PC-3 (cell line): ENCODE results near the gene CAP2. TPM values are rescaled to one million over a fixed set of nuclear protein-coding genes. Genes with fewer than 3 reads are reported as not detected.

Source experiments
- ATAC-seq: fragments of 200-7000 bp; cut with Tn5 transposase; 2 replicates; pipeline ENCODE4 v1.9.1; 2020; ENCODE audit warnings: mild to moderate bottlenecking, moderate library complexity
- BruUV-seq: library from RNA; stranded (reverse); fragments of 400-500 nt; replicated peaks from 2 replicates; lab custom pipeline; 2021; lab: Mats Ljungman, UMichigan
- CTCF ChIA-PET: fragments of 300-600 bp; sonication (Branson Sonifier 250); formaldehyde crosslinking; loops from one replicate; lab custom pipeline; 2022; ENCODE audit warnings: antibody characterized with exemption; lab: Charles Lee
- POLR2A ChIA-PET: fragments of 300-600 bp; sonication (Branson Sonifier 250); formaldehyde crosslinking; loops from one replicate; lab custom pipeline; 2022; ENCODE audit warnings: antibody characterized with exemption; ENCODE audit not compliant: unreplicated experiment; lab: Charles Lee
- DNase-seq: peaks from one replicate; pipeline ENCODE4 v3.0.0-alpha.2; 2015
- H2AFZ ChIP-seq: fragments of 300-600 bp; sonication (generic); 2 replicates; pipeline ENCODE4 v1.6.0; 2016; ENCODE audit warnings: antibody characterized with exemption, low read length
- H3F3A ChIP-seq: fragments of 300-600 bp; sonication (generic); one replicate; pipeline ENCODE4 v1.6.0; 2017; ENCODE audit warnings: antibody characterized with exemption, low read length, control low read depth, mild to moderate bottlenecking; ENCODE audit not compliant: unreplicated experiment
- H3K27ac ChIP-seq: fragments of 300-600 bp; sonication (generic); 2 replicates; pipeline ENCODE4 v1.5.1; 2016; ENCODE audit warnings: mild to moderate bottlenecking, low read length
- H3K27me3 ChIP-seq: fragments of 300-600 bp; sonication (generic); 2 replicates; pipeline ENCODE4 v1.6.1; 2016; ENCODE audit warnings: low read length, mixed read lengths
- H3K36me3 ChIP-seq: fragments of 300-600 bp; sonication (generic); 2 replicates; pipeline ENCODE4 v1.6.1; 2016; ENCODE audit warnings: low read depth, mixed run types, low read length, mixed read lengths
- H3K4me1 ChIP-seq: fragments of 300-600 bp; sonication (generic); 2 replicates; pipeline ENCODE4 v1.5.1; 2016; ENCODE audit warnings: low read length; ENCODE audit not compliant: insufficient read depth
- H3K4me2 ChIP-seq: fragments of 300-600 bp; sonication (generic); 2 replicates; pipeline ENCODE4 v1.6.0; 2016; ENCODE audit warnings: low read length
- H3K4me3 ChIP-seq: fragments of 300-600 bp; sonication (generic); 2 replicates; pipeline ENCODE4 v1.5.1; 2016; ENCODE audit warnings: mild to moderate bottlenecking, low read length, mixed read lengths
- H3K79me2 ChIP-seq: fragments of 300-600 bp; sonication (generic); 2 replicates; pipeline ENCODE4 v1.6.1; 2017; ENCODE audit warnings: low read length, mixed read lengths
- H3K9ac ChIP-seq: fragments of 300-600 bp; sonication (generic); 2 replicates; pipeline ENCODE4 v1.6.0; 2016; ENCODE audit warnings: mild to moderate bottlenecking, low read length
- H3K9me2 ChIP-seq: fragments of 300-600 bp; sonication (generic); replicated peaks from 2 replicates; pipeline ENCODE4 v1.6.1; 2016; ENCODE audit warnings: mixed run types, low read length, mixed read lengths
- H3K9me3 ChIP-seq: fragments of 300-600 bp; sonication (generic); 2 replicates; pipeline ENCODE4 v1.6.1; 2016; ENCODE audit warnings: low read length, mixed read lengths
- H4K20me1 ChIP-seq: fragments of 300-600 bp; sonication (generic); 2 replicates; pipeline ENCODE4 v1.6.1; 2016; ENCODE audit warnings: low read length, mixed read lengths
- CTCF ChIP-seq: fragments of 300-600 bp; sonication (generic); conservative IDR thresholded peaks from 2 replicates; pipeline ENCODE4 v1.5.1; 2017; ENCODE audit warnings: antibody characterized with exemption, low read depth, mild to moderate bottlenecking, low read length
- EZH2 ChIP-seq: fragments of 300-600 bp; sonication (generic); IDR thresholded peaks from one replicate; pipeline ENCODE4 v1.6.1; 2017; ENCODE audit warnings: antibody characterized with exemption, mild to moderate bottlenecking, low read length; ENCODE audit not compliant: unreplicated experiment
- EZH2phosphoT487 ChIP-seq: fragments of 300-600 bp; sonication (generic); IDR thresholded peaks from 2 replicates; pipeline ENCODE4 v1.6.1; 2018; ENCODE audit warnings: mild to moderate bottlenecking, antibody characterized with exemption, low read length, borderline replicate concordance
- intact Hi-C: fragments of 100-400 bp; cut with micrococcal nuclease; formaldehyde crosslinking; loops from 2 replicates; pipeline ENCODE4 v1.9.0; 2023
- total RNA-seq: library from RNA; depleted of rRNA; stranded (reverse); fragments of >200 nt; gene quantifications from 2 replicates; pipeline ENCODE4 v1.2.3, GENCODE V29; 2014

The CAP2 gene
- total RNA-seq, 1 experiment from 2014 or later, result 8.2 TPM

- H3K36me3 ChIP-seq, result peaks cover 30% of the 10 kb centered on the region
These were observed 113.1 kb downstream of the CAP2 start for GRCh38 chr6:17506531-17506930.

GRCh38 chr6:17506962-17507361 lies 113.6 kb downstream of the CAP2 start:
- H3F3A ChIP-seq, result no peaks in the 10 kb centered on the region

More at GRCh38 chr6:17506531-17506930, 113.1 kb downstream of the CAP2 start:
- Histone ChIP-seq H3F3A (no peaks in the 10 kb centered on the region), H3K4me1 (peaks cover 10% of the 10 kb centered on the region; the same call in 1 of the 2 replicates), H4K20me1 (no peaks in the 10 kb centered on the region), H2AFZ (no peak overlapping the region), H3K9me3 (no peaks in the 10 kb centered on the region), H3K9me2 (no peaks in the 10 kb centered on the region), H3K27me3 (no peaks in the 10 kb centered on the region), H3K79me2 (no peaks in the 10 kb centered on the region), H3K4me3 (no peak overlapping the region), H3K27ac (no peak overlapping the region), H3K4me2 (no peak overlapping the region), H3K9ac (no peak overlapping the region)
- DNase-seq (no peak), ATAC-seq (no peak)
- BruUV-seq, result no TSS peak
- intact Hi-C loops, result loop anchor here (10.0 kb wide), 1 partner anchor 352 kb away; no protein-coding TSS in a partner anchor
- ChIA-PET POLR2A (no interaction called here), CTCF (no interaction called here)
- TF ChIP-seq EZH2 (no peak), EZH2phosphoT487 (no peak), CTCF (no peak)

More at GRCh38 chr6:17506962-17507361, 113.6 kb downstream of the CAP2 start:
- no TSS peak for BruUV-seq
- POLR2A ChIA-PET, result no interaction called here
- Histone ChIP-seq H3K27ac (no peak overlapping the region), H3K9ac (no peak overlapping the region), H3K4me3 (no peak overlapping the region), H3K79me2 (no peaks in the 10 kb centered on the region), H3K9me2 (no peaks in the 10 kb centered on the region), H3K27me3 (no peaks in the 10 kb centered on the region), H3K4me1 (peaks cover 10% of the 10 kb centered on the region; the same call in 1 of the 2 replicates), H3K9me3 (no peaks in the 10 kb centered on the region), H2AFZ (no peak overlapping the region), H3K4me2 (no peak overlapping the region), H4K20me1 (no peaks in the 10 kb centered on the region), H3K36me3 (peaks cover 30% of the 10 kb centered on the region)
- no peak for TF ChIP-seq EZH2phosphoT487
- no peak for TF ChIP-seq CTCF
- no peak for TF ChIP-seq EZH2
- no peak for ATAC-seq
- CTCF ChIA-PET, result no interaction called here
- no peak for DNase-seq
- intact Hi-C loops, result loop anchor here (10.0 kb wide), 1 partner anchor 352 kb away; no protein-coding TSS in a partner anchor
